LHCN-M2 (cell line): ENCODE measurements around the gene DISP3. TPM values are rescaled to one million over a fixed set of nuclear protein-coding genes. Genes with fewer than 3 reads are reported as not detected.

Experiments
- DNase-seq: peaks from one replicate; pipeline ENCODE4 v3.0.0-alpha.2; 2012; ENCODE audit warnings: low read depth
- total RNA-seq: library from RNA; depleted of rRNA; stranded (reverse); fragments of >200 nt; gene quantifications from 2 replicates; pipeline ENCODE4 v1.2.3, GENCODE V29; 2014

DISP3 gene
- total RNA-seq, 1 experiment from 2014 or later: not detected

DNA sequence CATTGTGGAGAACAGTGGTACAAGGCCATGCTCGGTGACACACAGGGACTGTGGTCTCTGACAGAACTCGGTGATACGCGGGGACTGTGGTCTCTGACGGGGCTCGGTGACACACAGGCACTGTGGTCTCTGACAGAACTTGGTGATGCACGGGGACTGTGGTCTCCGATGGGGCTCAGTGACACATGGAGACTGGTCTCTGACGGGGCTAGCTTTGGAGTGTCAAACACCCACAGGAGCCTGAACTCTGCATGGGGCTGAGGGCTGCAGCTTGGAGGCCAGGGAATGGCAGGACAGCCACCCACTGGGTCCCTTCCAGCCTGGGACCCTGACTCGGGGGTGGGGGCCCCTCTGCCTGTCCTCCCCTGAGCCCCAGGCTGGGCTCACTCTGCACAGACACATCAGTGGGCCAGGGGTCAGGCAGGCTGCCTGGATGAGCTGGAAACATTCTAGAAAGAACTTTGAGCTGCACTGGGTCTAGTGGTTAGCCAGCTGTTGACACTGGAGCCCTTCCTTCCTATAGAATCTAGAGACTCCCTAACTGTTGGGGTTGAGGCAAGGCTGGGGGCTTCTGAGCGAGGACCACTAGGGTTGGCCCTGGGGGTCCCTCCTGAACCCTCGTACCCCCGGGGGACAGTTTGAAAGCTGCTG is 49.8 kb downstream of the DISP3 start:
- DNase-seq: no peak

DNA sequence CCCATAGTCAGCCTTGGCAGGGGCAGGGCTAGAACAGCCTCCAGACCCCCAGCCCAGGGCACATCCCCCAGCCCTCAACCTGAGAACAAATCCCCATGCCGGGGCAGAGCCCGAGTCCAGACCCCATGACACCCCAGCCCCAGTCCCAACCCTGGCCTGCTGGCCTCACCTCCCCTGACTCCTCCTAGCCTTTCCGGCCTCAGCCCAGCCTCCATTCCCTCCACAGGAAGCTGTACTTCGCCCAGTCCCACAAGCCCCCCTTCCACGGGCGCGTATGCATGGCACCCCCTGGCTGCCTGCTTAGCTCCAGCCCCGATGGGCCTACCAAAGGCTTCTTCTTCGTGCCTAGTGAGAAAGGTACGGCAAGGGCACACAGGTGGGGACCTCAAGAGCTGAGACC is 50.4 kb downstream of the DISP3 start:
- DNase-seq: no peak

DNA sequence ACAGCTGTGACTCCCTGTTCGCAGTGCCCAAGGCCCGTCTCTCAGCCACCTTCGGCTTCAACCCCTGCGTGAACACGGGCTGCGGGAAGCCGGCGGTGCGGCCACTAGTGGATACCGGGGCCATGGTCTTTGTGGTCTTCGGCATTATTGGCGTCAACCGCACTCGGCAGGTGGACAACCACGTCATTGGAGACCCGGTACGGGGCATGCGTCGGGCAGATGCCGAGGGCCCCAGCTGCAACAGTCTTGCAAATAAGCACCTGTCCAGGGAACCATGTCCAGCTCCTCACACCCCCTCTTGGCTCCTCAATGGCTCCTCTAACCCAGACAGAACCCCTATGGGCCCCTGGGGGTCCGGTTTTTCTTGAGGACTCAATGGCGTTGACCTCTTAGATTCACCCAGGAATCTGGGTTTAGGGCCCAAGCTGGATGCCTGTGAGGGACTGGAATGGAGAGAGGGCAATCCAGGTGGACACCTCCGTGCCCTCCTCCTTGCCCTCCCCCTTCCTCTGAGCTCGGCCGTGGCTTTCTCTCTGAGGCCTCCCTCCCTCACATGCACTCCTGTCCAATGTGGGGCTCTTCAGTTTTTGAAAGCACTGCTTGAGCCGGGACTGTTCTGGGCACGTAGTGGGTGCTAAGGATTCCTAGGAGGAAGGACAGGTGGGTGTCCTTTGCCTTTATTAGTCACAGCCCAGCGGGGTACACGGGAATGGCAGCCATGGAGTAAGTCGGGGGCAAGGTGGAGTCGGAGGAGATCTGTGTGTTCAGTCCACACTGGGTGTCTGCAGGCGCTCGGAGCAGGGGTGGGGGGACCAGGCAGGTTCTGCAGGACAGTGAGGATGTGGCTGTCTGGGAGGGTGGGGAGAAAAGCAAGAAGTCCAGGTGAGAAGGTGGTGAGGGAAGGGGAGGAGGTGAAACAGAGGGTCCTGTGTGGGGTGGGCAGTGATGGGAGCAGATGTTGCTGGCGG is 51.1 kb downstream of the DISP3 start:
- DNase-seq: no peak

DNA sequence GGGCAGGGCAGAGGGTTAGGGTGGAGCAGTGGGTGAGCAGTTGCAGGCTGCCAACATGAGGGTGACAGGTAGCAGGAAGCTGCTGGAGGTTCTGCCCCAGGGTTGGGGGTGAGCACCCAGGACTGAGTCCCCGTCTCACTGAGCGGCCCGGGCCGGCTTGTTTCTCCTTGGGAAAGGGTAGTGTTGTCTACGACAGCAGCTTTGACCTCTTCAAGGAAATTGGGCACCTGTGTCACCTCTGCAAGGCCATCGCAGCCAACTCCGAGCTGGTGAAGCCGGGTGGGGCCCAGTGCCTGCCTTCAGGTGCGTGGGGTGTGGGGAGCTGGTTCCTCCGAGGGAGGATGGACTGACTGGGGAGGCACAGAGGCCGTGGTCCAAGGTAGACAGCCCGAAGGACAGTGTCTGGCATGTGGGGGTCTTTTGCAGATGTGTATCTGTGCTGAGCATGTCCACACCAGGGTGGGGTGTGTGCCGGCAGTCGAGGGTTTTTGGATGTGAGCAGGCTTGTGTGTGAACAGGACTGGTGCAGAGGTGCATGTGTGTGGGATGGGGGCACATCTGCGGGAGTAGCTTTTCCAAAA is 51.9 kb downstream of the DISP3 start:
- no peak for DNase-seq

DNA sequence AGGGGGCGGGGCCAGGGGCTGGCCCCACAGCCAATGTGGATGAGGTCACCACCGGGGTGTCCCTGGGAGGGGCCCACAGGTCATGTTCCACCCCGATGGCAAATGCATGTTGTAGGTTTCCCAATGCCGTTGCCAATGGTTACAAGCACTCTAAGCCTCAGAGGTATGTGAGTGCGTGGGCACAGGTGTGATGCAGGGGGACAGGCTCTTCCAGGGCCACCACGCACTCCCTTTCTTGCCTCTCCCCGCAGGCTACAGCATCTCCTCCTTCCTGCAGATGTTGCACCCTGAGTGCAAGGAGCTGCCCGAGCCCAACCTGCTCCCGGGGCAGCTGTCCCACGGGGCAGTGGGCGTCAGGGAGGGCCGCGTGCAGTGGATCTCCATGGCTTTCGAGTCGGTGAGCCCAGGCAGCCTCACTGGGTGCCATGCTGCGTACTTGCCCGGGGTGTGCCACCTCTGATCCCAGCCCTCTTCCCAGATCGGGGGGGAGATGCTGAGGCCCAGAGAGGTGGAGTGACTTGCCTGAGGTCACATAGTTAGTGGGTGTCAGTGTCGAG is 52.4 kb downstream of the DISP3 start:
- no peak for DNase-seq

DNA sequence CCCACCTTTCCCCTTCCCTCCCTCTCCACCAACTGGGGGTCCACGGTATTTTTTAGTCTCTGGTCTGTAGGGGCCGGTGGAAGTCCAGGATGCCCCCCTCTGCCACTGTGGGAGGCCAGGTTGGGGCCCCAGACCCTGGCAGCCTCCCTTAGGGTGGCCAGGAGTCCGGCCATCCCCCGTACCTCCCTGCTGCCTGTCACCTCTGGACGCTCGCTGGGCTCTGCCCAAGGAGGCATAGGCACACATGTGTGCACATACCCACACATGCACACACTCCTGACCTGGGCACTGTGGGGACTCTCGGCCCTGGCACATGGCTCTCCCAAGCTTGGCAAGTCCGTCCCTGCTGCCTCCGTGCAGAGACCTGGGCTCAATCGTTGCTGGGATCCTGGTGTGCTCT is 53.0 kb downstream of the DISP3 start:
- DNase-seq: no peak

DNA sequence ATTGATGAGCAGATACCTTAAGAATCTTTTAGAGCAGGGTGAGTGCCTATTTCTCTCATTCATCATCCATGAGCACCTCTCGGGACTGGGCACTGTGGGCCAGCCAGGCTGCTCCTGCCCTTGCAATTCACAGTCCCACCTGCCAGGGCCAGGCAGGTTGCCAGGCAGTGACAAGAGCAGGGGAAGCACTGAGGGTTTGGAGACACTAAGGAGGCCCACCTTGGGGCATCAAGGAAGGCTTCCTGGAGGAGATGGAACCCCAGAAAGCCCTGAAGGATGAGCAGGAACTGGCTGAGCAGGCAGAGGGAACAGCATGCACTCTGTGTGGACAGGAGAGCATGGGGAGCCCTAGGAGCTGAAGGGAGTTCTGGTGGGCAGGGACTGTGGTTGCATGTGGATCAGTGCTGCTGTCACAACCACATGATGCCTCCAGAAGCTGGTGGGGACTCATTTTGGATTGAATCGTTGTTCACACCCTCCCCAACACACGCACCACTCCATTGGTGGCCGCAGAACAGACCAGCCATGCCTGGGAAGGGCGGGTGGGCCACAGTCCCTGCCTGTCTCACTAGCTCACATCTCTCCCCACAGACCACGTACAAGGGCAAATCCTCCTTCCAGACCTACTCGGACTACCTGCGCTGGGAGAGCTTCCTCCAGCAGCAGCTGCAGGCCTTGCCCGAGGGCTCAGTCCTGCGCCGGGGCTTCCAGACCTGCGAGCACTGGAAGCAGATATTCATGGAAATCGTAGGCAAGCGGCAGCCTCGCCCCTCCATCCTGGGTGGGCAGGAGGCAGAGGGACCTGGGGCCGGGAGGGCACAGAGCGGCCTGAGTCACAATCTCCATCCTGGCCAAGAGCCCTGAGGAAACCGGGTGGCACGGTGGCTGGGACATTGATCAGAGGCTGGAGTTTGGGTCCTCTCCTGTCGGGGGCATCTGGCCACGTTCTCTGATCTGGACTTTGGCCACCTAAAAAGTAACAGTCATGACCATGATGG is 55.1 kb downstream of the DISP3 start:
- DNase-seq: no peak

DNA sequence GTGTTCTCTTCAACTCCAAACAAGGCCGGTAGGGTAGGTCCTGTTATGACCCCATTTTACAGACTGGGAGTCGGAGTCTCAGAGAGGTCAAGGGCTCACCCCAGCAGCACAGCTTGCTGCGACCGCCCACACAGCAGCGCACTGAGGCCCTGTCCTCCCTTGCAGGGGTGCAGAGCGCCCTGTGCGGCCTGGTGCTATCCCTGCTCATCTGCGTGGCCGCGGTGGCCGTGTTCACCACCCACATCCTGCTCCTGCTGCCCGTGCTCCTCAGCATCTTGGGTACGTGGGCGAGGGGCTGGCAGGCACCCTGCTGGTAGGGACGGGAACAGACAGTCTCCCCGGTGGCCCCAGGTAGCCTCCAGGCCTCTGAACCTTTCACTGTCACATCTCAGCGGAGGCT is 55.9 kb downstream of the DISP3 start:
- DNase-seq: no peak

DNA sequence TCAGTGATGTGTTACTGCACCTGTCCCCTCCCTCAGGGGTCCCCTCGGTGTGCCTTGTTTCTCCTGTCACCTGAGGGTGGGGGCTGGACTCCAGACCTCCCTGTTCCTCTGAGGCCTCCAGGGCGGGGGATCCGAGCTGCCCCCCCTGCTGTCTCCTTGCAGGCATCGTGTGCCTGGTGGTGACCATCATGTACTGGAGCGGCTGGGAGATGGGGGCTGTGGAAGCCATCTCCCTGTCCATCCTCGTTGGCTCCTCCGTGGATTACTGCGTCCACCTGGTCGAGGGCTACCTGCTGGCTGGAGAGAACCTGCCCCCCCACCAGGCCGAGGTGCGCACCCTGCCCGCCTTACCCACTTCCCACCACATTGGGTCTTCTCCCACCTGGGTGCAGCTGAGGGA is 56.4 kb downstream of the DISP3 start:
- DNase-seq: no peak

DNA sequence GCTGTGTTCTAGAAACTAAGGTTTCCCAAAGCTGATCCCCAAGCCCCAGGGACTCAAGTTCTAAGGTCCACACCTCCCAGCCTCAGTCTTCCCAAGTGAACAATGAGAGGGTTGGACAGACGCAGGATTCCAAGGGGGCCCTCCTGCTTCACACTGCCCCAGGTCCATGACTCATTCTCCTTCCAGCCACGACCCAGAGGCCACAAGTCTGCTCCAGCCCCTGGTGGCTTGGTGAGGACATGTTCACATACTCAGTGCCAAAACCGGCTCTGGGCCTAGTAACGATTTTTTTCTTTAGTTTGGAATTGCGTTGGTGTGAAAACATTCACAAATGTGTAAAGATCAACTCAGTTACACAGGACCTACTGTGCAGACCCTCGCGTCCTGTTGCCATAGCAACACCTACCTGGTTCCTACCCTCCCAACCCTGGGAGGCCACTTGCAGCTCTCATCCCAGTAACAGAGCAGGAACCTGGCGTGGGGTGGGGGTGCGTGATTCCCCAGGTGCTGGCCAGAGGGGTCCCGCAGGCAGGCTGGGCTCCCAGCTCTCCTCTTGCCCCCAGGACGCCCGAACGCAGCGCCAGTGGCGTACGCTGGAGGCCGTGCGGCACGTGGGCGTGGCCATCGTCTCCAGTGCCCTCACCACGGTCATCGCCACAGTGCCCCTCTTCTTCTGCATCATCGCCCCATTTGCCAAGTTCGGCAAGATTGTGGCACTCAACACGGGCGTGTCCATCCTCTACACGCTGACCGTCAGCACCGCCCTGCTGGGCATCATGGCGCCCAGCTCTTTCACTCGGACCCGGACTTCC is 57.0 kb downstream of the DISP3 start:
- DNase-seq: no peak

DNA sequence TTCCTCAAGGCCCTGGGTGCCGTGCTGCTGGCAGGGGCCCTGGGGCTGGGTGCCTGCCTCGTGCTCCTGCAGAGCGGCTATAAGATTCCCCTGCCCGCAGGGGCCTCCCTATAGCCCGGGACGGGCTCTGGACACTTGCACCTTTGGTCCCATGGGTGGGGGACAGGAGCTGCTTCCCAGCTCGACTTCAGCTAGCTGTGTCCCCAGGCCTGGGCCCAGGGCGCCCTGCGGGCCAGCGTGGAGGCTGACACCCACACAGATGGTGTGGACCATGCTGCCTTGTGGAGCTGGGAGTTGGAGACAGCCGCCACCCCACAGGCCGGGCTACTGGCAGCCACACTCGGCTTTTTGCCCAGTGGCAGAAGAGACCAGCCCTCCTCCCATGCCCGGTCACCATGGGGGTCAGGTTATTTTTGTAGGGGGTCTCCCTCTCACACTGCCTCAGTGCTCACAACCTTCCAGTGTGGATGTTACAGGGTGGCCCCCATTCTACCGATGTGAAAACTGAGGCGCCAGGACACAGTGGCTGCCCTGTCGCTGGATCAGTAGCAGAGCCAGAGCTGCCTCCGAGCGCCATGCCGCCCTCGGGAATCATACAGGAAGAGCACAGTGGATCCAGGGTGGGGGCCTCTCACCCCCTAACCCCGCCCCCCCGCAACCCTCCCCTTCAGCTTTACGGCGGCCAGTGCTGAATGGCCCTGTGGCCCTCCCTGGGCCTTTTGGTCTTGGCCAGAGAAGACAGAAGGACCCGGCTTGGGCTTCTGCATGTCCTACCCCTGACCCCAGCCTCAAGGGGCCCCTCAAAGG is 57.8 kb downstream of the DISP3 start:
- DNase-seq: no peak

DNA sequence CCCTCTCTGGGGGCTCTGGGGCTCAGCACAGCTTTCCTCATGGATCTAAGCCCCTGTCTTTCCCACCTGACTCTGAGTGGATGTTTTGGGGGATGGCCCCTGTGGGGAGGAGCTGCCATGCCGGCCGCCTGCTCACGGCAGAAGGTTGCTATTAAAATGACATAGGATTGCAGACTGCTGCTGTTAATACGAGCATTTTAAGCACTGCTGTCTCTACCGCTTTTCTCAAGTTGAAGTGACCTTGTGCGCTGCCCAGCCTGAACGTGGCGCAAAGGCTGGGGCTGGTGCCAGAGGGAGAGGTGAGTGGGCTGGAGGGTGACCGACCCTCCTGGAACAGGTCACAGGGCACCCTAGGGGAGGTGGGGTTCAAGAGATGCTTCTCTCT is 58.4 kb downstream of the DISP3 start:
- no peak for DNase-seq

DNA sequence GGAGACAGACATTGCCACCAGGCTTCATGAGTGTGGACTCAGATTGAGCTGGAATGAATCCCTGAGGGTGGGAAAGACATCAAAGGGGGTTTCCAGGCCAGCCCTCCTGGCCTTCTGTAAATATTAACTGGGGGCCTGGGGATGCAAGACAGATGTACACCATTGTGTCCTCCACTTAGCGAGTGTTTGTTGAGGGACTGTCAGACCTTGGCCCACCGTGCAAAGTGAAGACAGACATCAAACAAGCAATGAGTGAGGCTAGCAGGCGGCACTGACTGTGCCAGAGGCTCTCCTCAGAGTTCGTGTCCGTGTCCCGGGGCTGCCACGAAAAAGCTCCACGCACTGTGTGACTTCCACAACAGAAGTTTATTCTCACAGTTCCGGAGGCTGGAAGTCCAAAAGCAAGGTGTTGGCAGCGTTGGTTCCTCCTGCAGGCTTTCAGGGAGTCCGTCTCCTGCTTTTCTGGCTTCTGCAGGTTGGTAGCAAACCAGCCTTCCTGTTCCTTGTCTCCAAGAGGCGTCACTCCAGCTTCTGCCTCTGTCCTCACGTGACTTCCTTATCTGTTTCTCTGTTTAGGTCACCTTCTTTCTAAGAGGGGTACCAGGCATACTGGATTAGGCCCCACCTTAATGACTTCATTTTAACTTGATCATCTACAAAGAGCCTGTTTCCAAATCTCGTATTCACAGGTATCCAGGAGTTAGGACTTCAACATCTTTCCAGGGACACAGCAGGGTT is 59.1 kb downstream of the DISP3 start:
- DNase-seq: no peak

DNA sequence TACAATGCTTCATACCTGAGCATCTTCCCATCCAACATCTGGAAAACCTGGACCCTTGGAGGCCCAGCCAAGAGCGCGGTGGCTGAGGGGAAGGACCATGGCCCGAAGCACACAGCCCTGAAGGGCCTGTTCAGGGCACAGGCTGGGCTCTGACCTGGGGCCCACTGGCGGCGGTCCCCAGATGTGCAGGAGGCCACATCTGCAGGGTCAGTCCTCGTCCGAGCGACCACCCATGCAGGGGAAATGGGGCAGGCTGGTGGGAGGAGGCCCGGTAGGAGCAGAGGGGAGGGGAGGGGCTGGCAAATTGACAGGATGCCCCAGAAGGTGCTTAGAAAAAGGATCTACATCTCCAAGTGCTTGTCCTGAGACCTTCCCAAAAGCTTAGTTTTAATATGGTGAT is 59.9 kb downstream of the DISP3 start:
- no peak for DNase-seq

DNA sequence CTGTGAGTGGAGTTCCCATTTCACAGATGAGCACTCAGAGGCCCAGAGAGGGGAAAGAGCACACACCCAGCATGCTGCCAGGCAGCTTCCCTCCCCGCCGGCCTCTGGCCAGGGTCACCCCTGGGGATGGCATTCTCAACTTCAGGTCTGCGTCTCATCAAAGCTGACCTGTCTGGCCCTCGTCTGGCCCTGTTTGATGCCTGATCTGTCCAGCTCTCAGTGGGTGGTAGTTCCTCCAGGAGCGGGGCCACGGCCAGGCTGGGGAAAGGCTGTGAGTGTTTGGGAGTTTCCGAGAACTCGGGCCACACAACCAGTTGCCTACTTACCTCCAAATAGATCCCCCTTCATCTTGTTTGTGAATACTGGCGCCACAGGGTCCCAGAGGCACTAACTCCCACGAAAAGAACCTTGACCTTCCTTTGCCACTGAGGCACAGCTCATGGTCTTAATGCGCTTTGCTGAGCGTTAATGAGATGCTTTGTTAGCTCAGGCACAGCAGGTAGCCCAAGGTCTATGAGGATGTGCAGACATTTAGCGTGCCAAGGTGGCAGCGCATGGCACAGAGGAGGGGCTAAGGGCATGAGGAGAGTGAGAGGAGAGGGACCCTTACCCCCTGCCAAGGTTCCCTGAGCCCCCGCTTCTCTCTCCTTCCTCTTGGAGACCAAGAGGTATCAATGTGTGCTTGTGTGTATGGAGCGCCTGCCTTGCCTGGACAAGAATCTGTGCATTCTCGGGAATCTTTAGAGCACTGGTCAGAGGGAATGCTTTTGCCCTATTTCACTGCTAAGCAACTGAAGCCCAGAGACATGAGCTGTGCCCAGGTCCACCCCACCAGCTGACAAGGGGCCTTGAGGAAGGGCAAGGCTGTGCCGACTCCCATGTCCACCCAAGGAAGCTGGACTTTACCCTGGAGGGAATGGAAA is 61.2 kb downstream of the DISP3 start:
- no peak for DNase-seq

DNA sequence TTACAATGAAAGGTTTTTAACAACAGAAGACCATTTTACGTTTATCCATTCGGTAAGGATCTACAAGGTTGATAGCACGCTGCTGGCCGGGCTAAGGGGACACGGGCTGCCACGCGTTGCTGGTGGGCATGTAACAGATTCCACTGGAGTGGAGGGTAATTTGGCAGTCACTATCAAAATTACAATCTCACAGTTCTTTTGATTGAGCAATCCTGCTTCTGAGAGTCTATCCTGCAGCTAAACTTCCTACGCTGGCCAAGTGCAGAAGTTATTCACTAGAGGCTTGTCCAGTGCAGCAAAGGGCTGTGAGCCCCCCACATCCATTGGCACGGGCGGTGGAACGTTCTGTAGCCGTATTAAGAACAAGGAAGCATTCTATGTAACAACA is 61.8 kb downstream of the DISP3 start:
- DNase-seq: no peak

DNA sequence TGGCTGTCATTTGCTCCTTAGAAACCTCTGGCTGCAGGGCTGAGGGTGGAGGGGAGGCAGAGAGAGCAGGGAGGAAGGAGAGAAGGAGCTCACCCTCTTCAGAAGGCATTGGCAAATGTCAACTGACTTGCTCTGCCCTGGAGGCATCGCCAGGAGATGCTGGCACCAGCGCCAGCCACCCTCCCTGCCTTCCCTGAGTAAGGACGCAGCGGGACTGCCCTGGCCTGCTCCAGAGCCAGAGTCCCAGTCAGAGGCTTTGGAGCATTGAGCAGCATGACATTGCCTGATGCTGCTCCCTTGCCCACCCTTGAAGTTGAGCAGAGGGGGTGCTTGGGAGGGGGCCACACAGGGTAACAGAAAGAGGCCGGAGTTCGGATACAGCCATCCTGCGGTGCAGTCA is 62.3 kb downstream of the DISP3 start:
- DNase-seq: no peak

DNA sequence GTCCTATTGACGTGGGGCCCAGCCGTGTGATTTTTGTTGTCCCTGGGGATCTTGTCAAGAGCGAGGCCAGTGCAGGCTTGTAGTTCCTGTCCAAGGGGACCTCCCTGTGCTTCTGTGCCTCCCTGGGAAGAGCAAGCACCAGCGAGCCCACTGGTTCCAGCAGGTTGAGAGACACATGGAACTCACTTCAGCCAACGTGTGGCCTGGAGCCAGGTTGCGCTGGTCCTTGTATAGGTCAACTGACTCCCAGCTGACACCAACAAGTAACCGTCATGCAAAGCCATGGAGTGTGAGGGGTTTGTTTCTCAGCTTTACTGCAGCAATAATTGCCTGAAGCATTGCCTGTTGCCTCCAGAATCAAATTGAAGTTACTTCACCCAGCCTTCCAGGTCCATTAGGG is 63.0 kb downstream of the DISP3 start:
- DNase-seq: no peak
